Astrocyte of the cerebellum (primary cell): ENCODE data around the gene EGFL8.
A peak's percentile ranks its signal among the peaks of the same experiment; 100 is the strongest.

Experiments
- DNase-seq: peaks from one replicate; pipeline ENCODE4 v3.0.0-alpha.2; 2011; ENCODE audit warnings: low read depth
- H3K4me3 ChIP-seq: 2 replicates; pipeline ENCODE4 v1.5.1; 2011; ENCODE audit warnings: mild to moderate bottlenecking, low read depth, low read length, moderate library complexity
- CTCF ChIP-seq: IDR thresholded peaks from 2 replicates; pipeline ENCODE4 v1.5.1; 2012; ENCODE audit warnings: low read length, low read depth, moderate library complexity, mild to moderate bottlenecking; ENCODE audit errors: missing control alignments
- in situ Hi-C: cut with HindIII; loops from 2 replicates; pipeline ENCODE4 v1.10.0; 2017; ENCODE audit warnings: low sequenced_read_pairs

Gene EGFL8

GRCh38 chr6:32173051-32173727 is 8.8 kb downstream of the EGFL8 start:
- DNase-seq, result no peak
- H3K4me3 ChIP-seq, result no peak overlapping the region
- in situ Hi-C loops, result no loop called here
- TF ChIP-seq CTCF, result no peak

GRCh38 chr6:32174416-32174815 is 10.0 kb downstream of the EGFL8 start:
- in situ Hi-C loops, result no loop called here
- no peak overlapping the region for H3K4me3 ChIP-seq
- DNase-seq, result no peak
- TF ChIP-seq CTCF, result no peak

- in situ Hi-C loops, result no loop called here
- no peak for TF ChIP-seq CTCF
- H3K4me3 ChIP-seq, result peak overlapping the region; percentile 100
- no peak for DNase-seq
These were observed 10.9 kb downstream of the EGFL8 start for GRCh38 chr6:32175322-32175710.

GRCh38 chr6:32175711-32176475 is 11.5 kb downstream of the EGFL8 start, which contains the start of gene AGPAT1:
AGPAT1 (minus strand) TSS chr6:32176084; CDS start chr6:32171496, 4,588 bp downstream.
- peak within 1 kb of the TSS; percentile 100 for H3K4me3 ChIP-seq
- DNase-seq, result peak; percentile 95
- in situ Hi-C loops, result no loop called here
- no peak for TF ChIP-seq CTCF

- peak overlapping the region; percentile 100 for H3K4me3 ChIP-seq
- in situ Hi-C loops, result no loop called here
- no peak for TF ChIP-seq CTCF
- DNase-seq, result no peak
These were observed 12.2 kb downstream of the EGFL8 start for GRCh38 chr6:32176476-32177182.

GRCh38 chr6:32177183-32177787 is 12.9 kb downstream of the EGFL8 start:
- in situ Hi-C loops, result no loop called here
- no peak for TF ChIP-seq CTCF
- H3K4me3 ChIP-seq, result peak overlapping the region; percentile 100
- DNase-seq, result peak; percentile 24
